IPS-20b (cell line): Measurements from ENCODE around the gene SH3RF3.
"Not testable (repeated sequence)": the region's sequence is repeated elsewhere in the genome, so short reads cannot be mapped to it uniquely, and the experiment has no call there.

ENCODE experiments used
- H3K27ac ChIP-seq: one replicate; pipeline ENCODE4 v1.5.1; 2013; ENCODE audit warnings: low read length
- H3K27me3 ChIP-seq: 2 replicates; pipeline ENCODE4 v1.6.1; 2013; ENCODE audit warnings: mild to moderate bottlenecking, low read length, inconsistent platforms; ENCODE audit not compliant: insufficient read depth
- H3K36me3 ChIP-seq: 2 replicates; pipeline ENCODE4 v1.6.1; 2013; ENCODE audit warnings: low read depth, mild to moderate bottlenecking, inconsistent platforms, low read length, moderate library complexity; ENCODE audit not compliant: insufficient read depth
- H3K4me1 ChIP-seq: 2 replicates; pipeline ENCODE4 v1.6.1; 2013; ENCODE audit warnings: mild to moderate bottlenecking, control low read depth, inconsistent platforms, low read length, moderate library complexity; ENCODE audit not compliant: insufficient read depth
- H3K4me3 ChIP-seq: 2 replicates; pipeline ENCODE4 v1.5.1; 2013; ENCODE audit warnings: mild to moderate bottlenecking, low read length, inconsistent platforms
- H3K9ac ChIP-seq: 2 replicates; pipeline ENCODE4 v1.6.1; 2013; ENCODE audit warnings: low read depth, mild to moderate bottlenecking, inconsistent platforms, low read length, moderate library complexity
- H3K9me3 ChIP-seq: 2 replicates; pipeline ENCODE4 v1.6.1; 2013; ENCODE audit warnings: mild to moderate bottlenecking, low read depth, low read length, inconsistent platforms; ENCODE audit not compliant: insufficient read depth

SH3RF3 gene

GRCh38 chr2:109218087-109218791, 89.2 kb downstream of the SH3RF3 start:
- no peaks in the 10 kb centered on the region for H3K36me3 ChIP-seq
- no peaks in the 10 kb centered on the region for H3K4me1 ChIP-seq
- no peak overlapping the region for H3K27ac ChIP-seq
- no peak overlapping the region for H3K4me3 ChIP-seq
- H3K9ac ChIP-seq = no peak overlapping the region
- H3K27me3 ChIP-seq = no peaks in the 10 kb centered on the region
- H3K9me3 ChIP-seq = no peaks in the 10 kb centered on the region

- H3K27ac ChIP-seq = no peak overlapping the region
- H3K9ac ChIP-seq = no peak overlapping the region
Measured at GRCh38 chr2:109218792-109219126, 89.8 kb downstream of the SH3RF3 start.

GRCh38 chr2:109220860-109221259, 91.9 kb downstream of the SH3RF3 start:
- no peak overlapping the region for H3K27ac ChIP-seq
- H3K4me3 ChIP-seq = no peak overlapping the region
- no peaks in the 10 kb centered on the region for H3K27me3 ChIP-seq
- no peaks in the 10 kb centered on the region for H3K4me1 ChIP-seq
- H3K9me3 ChIP-seq = no peaks in the 10 kb centered on the region
- no peaks in the 10 kb centered on the region for H3K36me3 ChIP-seq
- no peak overlapping the region for H3K9ac ChIP-seq

More at GRCh38 chr2:109218792-109219126, 89.8 kb downstream of the SH3RF3 start:
- Histone ChIP-seq H3K27me3 (no peaks in the 10 kb centered on the region), H3K36me3 (no peaks in the 10 kb centered on the region), H3K4me3 (no peak overlapping the region), H3K4me1 (no peaks in the 10 kb centered on the region), H3K9me3 (no peaks in the 10 kb centered on the region)

DNA sequence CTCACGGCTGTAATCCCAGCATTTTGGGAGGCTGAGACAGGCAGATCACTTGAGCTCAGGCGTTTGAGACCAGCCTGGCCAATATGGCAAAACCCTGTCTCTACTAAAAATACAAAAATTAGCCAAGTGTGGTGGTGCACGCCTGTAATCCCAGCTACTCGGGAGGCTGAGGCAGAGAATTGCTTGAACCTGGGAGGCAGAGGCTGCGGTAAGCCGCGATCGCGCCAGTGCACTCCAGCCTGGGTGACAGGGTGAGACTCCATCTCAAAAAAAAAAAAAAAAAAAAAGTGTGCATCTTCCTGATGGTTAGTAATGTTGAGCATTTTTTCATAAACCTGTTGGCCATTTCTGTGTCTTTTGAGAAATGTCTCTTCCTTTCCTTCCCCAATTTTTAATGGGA, 92.3 kb downstream of the SH3RF3 start:
- not testable (repeated sequence) for H3K27ac ChIP-seq, H3K36me3 ChIP-seq, H3K27me3 ChIP-seq, H3K4me1 ChIP-seq, H3K4me3 ChIP-seq, H3K9ac ChIP-seq, H3K9me3 ChIP-seq

- Histone ChIP-seq H3K9me3 (no peaks in the 10 kb centered on the region), H3K9ac (no peak overlapping the region), H3K36me3 (no peaks in the 10 kb centered on the region), H3K27ac (no peak overlapping the region), H3K27me3 (no peaks in the 10 kb centered on the region), H3K4me1 (no peaks in the 10 kb centered on the region), H3K4me3 (no peak overlapping the region)
Measured at GRCh38 chr2:109222422-109222821, 93.4 kb downstream of the SH3RF3 start.

DNA sequence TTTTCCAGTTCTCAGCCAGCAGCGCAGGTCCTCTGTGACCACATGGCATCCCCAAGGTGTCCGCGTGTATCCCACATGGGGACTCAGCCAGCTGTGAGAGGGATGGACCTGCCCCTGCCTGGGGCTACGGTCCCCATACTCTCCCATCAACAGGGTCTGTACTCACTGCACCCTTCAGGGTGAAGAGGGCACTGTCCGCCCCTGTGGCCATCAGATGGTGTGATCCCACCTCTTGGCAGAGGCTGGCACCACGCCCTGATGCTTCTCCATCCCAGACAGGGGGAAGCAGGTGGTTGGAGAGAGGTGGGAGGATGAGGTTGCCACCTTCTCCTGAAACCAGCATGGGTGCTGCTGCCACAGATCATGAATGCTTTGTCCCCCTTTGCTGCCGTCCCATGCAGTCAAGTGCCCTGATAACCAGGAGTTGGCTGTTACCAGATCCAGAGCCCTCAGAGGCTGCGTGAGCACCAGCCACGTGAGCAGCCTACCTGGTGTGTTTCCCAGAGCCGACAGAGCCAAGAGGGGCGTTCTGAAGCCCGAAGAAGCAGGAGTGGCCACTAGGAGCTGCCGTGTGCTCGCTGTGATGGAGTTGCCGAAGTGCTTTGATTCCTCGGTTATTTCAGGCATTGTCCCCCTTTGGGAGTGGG, 93.9 kb downstream of the SH3RF3 start:
- no peaks in the 10 kb centered on the region for H3K27me3 ChIP-seq
- H3K9me3 ChIP-seq = no peaks in the 10 kb centered on the region
- no peak overlapping the region for H3K9ac ChIP-seq
- no peaks in the 10 kb centered on the region for H3K36me3 ChIP-seq
- H3K27ac ChIP-seq = no peak overlapping the region
- no peaks in the 10 kb centered on the region for H3K4me1 ChIP-seq
- H3K4me3 ChIP-seq = no peak overlapping the region

DNA sequence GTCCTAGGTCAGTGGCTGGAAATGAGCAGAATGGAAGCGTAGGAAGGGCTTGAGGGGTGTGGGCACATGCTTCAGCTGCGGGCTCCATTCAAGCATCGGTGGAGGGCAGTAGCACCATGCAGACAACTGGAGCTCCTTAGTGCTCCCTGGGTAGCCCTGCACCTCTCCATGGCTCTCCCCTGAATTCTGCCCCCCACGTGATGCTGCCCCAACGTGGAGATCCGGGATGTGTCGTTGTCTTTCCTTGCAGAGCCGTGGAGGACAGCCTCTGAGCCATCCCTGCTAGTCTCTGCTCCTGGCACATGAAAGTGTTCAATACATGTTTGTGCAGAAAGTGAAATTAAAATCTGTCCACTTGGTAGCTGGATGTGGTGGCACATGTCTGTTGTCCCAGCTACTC, 94.5 kb downstream of the SH3RF3 start:
- H3K4me3 ChIP-seq = no peak overlapping the region
- no peak overlapping the region for H3K9ac ChIP-seq
- no peaks in the 10 kb centered on the region for H3K4me1 ChIP-seq
- H3K36me3 ChIP-seq = no peaks in the 10 kb centered on the region
- no peaks in the 10 kb centered on the region for H3K9me3 ChIP-seq
- H3K27me3 ChIP-seq = no peaks in the 10 kb centered on the region
- H3K27ac ChIP-seq = no peak overlapping the region

GRCh38 chr2:109224341-109224740, 95.3 kb downstream of the SH3RF3 start:
- H3K9ac ChIP-seq, H3K4me3 ChIP-seq, H3K27ac ChIP-seq, H3K27me3 ChIP-seq, H3K9me3 ChIP-seq, H3K36me3 ChIP-seq, H3K4me1 ChIP-seq: not testable (repeated sequence)

DNA sequence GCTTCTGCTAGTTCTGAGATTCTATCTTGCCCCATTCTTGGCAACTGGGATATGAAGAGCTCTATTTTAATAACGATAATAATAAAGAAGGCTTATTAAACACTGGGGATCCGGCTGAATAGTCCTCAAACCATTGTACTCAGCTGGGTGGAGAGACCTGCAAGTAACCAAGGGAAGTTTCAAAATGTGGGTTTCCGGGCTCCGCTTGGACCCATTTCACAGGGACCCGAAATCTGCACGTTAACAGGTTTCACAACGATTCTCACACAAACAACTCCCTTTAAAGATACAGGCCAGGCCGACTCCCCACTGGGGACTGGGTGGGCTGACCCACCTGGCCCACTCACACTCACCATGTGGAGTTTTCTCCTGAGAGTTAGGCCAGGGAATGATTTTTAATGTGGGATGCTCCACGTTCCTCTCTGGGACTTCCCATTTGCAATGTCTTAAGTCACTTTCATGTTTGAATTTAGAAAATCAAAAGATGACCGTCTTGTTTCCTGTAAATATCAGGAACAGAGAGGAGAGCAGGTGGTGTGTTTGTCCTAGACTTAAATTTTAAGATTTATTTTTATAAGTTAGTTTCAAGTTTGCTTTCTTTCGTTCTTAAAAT, 96.3 kb downstream of the SH3RF3 start:
- H3K27ac ChIP-seq = no peak overlapping the region
- H3K9ac ChIP-seq = no peak overlapping the region
- H3K4me1 ChIP-seq = peaks cover 6% of the 10 kb centered on the region; the same call in 1 of the 2 replicates
- H3K9me3 ChIP-seq = no peaks in the 10 kb centered on the region
- no peaks in the 10 kb centered on the region for H3K27me3 ChIP-seq
- no peaks in the 10 kb centered on the region for H3K36me3 ChIP-seq
- H3K4me3 ChIP-seq = no peak overlapping the region

DNA sequence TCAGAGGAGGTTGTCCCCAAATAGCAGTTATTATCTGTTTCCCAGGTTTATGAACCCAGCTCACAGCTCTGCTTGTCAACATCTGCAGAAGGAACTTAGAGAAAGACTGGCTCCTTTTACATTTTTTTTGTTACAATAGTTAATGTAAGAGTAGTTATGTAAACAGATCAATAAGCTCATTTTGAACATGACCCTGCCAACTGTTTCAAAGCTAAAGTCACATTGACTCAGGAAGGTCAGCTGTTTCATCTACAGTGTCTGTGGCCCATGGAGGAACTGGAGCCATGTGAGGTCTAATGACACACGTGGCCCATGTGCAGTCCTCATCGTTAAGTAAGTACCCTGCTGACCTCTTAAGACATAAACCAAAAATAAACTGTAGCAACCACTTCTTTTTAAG, 97.1 kb downstream of the SH3RF3 start:
- peaks cover 6% of the 10 kb centered on the region; the same call in 1 of the 2 replicates for H3K4me1 ChIP-seq
- no peak overlapping the region for H3K9ac ChIP-seq
- no peaks in the 10 kb centered on the region for H3K36me3 ChIP-seq
- H3K9me3 ChIP-seq = no peaks in the 10 kb centered on the region
- no peak overlapping the region for H3K4me3 ChIP-seq
- H3K27me3 ChIP-seq = no peaks in the 10 kb centered on the region
- H3K27ac ChIP-seq = no peak overlapping the region

DNA sequence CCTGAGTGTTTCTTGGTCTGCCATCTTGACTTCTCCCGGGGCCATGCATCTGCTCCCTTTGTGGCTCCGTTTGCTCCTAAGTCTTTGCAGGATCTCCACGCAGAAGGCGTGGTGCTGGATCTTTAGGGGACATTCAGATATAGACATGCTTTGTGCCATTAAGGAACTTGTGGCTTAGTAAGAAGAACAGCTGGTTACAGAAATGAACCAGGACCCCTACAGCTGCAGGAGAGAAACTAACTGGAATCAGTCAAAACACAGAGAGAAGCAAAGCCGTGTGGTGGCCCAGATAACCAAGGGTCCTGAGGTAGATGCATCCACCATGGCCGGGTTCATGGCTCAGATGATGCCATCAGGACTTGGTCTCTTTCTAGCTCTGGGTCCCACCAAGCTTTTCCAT, 97.6 kb downstream of the SH3RF3 start:
- Histone ChIP-seq H3K27ac (no peak overlapping the region), H3K27me3 (no peaks in the 10 kb centered on the region), H3K36me3 (no peaks in the 10 kb centered on the region), H3K4me1 (peaks cover 6% of the 10 kb centered on the region; the same call in 1 of the 2 replicates), H3K9ac (no peak overlapping the region), H3K4me3 (no peak overlapping the region), H3K9me3 (no peaks in the 10 kb centered on the region)

GRCh38 chr2:109229094-109229675, 100.2 kb downstream of the SH3RF3 start:
- peaks cover 6% of the 10 kb centered on the region; the same call in 1 of the 2 replicates for H3K4me1 ChIP-seq
- no peaks in the 10 kb centered on the region for H3K9me3 ChIP-seq
- H3K27me3 ChIP-seq = no peaks in the 10 kb centered on the region
- H3K36me3 ChIP-seq = no peaks in the 10 kb centered on the region
- no peak overlapping the region for H3K27ac ChIP-seq
- no peak overlapping the region for H3K4me3 ChIP-seq
- no peak overlapping the region for H3K9ac ChIP-seq
